Stimulated activated CD4-positive, alpha-beta T cell treated with anti-CD3 and anti-CD28 coated beads, TNF-alpha, amount 100 ng/mL, for 1 hour (primary cell): ENCODE data around the gene ZNF705A.
"Not testable (repeated sequence)": the region's sequence is repeated elsewhere in the genome, so short reads cannot be mapped to it uniquely, and the experiment has no call there.

ENCODE experiments used
- DNase-seq, 3 donors: peaks; one replicate each; pipeline ENCODE4 v3.0.0-alpha.2; 2020; ENCODE audit warnings: low read depth in 3 of 3, low spot score in 1 of 3

ZNF705A gene

DNA sequence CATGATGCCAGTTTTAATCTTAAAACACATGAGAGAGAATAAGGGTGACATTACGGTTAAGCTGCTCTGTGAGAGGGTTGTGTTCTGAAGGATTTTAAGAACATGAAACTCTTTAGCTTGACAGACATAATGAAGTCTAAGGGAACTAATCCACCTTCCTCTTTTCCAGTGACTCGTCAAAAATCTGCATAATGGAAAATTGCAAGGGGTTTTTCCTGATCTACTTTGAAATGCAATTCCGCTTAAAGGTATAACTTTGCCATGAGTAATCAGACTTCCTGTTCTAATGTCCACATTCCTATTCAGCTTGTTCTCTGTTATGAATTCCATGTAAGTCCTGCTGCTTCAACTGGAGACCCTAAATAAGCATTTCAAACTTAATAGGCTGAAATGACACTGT is at the start of gene ZNF705A:
Gene ZNF705A, plus strand, starts transcription at position 171 of the 400 bp plus-strand sequence. CDS start 15,611 bp downstream, outside the sequence.
- DNase-seq, result no peak

DNA sequence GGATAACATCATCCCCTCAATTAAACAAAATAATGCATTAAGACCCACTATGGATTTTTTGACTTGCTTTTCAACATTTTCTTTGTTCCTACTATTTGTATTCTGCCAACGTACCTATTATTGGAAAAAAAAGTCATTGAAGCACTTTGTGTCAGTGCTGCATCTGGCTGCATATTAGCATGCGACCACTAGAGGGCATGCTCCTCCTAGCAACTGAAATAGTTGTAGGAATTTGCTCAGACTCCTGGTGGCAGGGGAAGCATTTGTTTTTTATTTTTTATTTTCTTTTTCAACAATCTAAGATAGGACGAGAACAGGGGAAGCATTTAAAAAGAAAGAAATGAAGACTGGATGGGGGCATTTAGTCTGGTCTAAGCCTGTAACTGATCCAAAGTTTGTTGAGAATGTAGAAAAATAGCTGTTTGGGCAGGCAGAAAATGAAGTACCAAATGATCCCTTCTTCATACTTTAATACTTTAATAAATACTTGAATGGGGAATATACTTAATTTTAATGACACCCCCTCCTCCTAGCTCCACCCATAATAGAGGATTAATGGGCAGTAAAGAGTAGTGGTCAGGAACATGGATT is 47.9 kb upstream of the ZNF705A start:
- DNase-seq, result peak; percentile 43 to 58 (median 56)

DNA sequence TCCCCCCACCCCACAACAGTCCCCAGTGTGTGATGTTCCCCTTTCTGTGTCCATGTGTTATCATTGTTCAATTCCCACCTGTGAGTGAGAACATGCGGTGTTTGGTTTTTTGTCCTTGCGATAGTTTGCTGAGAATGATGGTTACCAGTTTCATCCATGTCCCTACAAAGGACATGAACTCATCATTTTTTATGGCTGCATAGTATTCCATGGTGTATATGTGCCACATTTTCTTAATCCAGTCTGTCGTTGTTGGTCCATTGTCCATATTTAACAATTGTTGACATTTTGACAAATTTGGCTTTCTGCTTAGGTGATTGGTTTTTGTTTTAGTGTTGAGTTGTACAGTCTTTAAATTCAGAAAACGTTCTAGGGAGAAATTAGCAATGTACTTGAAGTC is 43.7 kb upstream of the ZNF705A start:
- not testable (repeated sequence) for DNase-seq

DNA sequence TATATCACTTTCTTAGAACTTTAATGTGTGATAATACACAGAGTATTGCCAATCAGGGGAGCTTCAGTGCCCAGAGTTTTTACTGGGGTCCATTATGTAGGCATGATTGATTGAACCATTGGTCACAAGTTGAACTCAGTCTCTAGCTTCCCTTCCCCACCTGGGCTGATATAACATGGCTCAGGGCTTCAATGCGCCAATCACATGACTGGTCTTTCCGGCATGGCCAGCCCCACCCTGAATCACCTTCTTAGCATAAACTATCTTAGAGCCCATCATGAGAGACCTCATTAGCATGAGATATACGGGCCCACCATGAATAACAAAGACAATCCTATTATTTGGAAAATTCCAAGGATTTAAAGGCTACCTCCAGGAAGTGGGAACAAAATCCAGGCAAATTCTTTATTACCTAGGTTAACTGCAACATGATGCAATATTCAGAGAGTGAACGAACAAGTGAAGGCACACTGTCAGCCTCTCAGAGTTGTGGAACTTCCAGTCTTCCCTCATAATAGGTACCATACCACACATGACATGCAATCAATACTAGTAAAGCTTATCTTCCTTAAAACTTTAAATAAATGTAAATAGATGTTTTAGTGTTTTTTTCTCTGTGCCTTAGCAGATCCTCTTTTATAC is 36.6 kb upstream of the ZNF705A start:
- no peak for DNase-seq

DNA sequence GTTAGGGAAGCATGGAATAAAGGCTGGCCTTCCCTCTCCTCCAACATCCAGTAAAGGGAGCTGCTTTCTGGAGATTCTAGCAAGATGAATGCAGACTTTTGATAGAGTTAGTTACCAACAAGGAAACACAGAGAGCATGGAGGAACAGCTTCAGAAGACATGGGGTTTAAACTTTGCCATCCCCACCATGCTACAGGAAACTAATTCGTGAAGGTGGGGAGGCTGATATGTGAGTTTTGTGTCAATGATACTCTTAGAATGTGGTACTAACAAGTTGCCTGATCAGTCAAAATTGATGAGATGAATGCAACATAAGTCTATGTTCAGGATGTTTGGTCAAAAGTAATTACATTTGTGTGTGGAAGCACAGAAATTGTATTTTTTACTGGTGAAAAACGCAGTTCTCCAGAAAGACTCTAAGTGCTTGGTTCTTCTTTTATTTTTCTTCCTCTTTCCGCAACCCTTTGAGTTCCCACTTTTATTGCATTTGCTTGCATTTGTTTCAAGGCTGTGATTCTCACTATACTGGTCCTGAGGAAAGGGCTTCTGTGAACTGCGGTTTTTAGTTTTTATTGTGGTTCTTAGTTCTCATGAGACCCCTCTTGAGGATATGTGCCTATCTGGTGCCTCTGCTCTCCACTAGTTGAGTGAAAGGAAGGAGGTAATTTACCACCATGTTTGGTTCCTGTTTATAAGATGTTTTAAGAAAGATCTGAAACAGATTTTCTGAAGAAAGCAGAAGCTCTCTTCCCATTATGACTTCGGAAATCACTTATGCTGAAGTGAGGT is 33.5 kb upstream of the ZNF705A start, which contains the start of gene CLEC4A:
Gene CLEC4A, plus strand, starts transcription at position 494 of the 789 bp plus-strand sequence. Its CDS starts 262 bp downstream, at position 756.
- DNase-seq, result no peak

DNA sequence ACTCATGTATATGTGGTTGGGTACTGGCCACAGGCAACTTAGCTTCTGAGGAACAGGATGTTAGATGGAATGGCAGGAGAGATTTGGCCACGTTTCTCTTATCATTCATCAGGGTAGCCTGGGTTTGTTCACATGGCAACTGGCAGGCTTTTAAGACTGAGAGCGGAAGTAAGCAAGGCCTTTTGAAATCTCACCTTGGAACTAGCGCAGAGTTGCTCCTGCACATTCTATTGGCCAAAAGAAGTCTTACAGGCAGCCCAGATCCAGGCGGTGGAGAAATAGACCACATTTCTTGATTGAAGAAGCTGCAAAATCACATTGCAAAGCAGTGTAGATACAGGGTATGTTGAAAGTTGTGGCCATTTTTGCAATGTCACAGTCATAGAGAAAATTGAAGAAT is 29.7 kb upstream of the ZNF705A start:
- no peak for DNase-seq

DNA sequence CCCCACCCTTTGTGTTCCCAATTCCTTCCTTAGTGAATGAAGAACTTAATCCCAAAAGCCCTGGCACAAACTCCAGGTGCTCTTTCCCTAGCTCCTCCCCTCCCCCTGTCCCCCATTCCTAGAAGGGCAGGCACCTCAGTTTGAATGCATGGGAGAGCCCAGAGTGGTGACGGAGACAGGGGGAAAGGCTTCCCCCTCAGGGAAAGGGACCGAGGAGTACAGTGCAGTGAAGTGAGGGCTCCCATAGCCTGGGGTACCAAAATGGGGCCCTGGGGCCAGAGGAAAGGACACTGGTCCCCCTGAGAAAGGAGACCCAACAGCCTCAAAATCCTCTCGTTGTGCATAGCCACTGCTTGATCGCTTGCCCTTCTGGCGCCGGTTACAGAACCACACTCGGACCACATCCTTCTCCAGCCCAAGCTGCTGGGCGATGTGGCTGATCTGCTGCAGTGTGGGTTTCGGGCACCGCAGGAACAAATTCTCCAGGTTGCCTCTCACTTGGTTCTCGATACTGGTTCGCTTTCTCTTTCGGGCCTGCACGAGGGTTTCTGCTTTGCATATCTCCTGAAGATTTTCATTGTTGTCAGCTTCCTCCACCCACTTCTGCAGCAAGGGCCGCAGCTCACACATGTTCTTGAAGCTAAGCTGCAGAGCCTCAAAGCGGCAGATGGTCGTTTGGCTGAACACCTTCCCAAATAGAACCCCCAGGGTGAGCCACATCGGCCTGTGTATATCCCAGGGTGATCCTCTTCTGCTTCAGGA is 23.0 kb upstream of the ZNF705A start:
- DNase-seq, result not testable (repeated sequence)

DNA sequence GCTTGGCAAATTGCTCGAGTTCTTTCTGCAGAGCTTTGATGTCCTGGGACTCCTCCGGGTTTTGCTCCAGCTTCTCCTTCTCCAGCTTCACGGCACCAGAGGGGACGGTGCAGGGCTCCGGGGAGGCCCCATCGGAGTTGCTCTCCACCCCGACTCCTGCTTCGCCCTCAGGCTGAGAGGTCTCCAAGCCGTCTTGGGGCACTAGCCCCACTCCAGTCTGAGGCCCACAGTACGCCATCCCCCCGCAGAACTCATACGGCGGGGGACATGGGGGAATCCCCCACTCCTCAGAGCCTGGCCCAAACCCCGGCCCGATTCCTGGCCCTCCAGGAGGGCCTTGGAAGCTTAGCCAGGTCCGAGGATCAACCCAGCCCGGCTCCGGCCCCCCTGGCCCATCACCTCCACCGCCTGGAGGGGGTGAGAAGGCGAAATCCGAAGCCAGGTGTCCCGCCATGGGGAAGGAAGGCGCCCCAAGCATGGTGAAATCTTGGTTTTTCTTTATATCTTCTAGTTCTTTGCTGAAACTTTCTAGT is 22.4 kb upstream of the ZNF705A start:
- not testable (repeated sequence) for DNase-seq

DNA sequence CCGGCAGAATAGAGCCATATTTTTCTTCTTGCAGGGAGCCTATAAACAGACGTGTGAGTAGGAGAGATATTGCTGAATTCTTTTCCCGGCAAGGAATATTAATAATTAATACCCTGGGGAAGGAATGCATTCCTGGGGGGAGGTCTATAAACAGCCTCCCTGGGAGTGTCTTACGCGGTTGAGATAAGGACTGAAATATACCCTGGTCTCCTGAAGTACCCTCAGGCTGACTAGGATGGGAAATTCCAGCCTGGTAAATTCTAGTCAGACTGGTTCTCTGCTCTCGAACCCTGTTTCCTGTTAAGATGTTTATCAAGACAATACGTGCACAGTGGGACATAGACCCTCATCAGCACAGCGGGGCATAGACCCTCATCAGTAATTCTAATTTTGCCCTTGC is 15.2 kb upstream of the ZNF705A start:
- DNase-seq, result not testable (repeated sequence)

DNA sequence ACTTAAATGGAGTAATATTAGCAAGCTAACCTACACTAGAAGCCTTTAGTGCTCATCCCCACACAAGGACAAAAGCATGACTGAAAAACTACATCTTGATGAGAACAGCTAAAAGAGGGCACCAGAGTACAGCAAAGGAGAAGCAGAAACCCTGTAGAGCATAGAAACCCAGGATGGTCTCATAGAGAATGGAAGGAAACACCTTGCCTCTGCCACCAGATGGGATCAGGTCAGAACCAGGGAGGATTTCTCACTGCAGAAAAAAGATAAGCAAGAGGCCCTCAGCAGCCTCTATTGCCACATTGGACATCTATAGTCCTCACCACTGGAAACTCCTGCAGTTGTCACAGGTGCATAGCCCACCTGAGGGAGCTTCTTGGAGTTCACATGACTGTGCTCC is 13.6 kb upstream of the ZNF705A start:
- no peak for DNase-seq

DNA sequence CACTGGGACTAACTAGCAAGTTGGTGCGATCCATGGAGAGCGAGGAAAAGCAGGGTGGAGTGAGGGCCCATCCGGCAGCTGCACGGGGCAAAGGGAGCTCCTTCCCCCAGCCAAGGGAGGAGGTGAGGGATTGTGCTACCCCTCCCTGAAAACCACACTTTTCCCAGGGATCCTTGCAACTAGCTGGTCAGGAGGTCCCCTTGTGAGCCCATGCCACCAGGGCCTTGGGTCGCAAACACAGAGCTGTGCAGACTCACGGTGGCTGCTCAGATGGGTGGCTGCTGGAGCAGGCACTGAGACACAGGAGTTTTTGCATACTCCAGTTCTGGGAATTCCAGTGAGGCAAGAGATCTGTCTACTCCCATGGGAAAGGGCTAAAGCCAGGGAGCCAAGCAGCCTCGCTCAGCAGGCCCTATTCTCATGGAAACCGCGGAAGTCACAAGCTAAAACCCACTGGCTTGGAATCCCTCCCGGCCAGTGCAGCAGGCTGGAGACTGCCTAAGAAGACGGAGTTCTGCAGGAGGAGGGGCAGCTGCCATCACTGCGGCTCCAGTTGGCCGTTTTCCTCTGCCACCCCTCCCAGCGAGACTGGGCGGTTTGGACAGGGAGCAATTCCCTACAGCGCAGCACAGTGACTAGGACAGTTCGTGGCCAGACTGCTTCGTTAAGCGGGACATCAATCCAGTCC is 10.9 kb upstream of the ZNF705A start:
- DNase-seq, result no peak

DNA sequence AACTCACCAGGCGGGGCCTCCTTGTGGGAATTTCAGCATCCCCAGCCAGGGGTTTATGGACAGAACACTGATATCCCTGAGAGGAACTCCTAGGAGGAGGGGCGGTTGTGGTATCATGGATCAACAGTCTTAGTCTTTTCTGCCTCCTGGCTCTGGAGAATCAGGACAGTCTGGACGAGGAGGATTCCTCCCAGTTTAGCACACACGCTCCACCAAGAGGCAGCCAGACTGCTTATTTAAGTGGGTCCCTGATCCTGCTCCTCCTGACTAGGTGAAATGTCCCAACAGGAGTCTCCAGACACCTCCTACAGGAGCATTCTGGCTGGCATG is 10.4 kb upstream of the ZNF705A start:
- no peak for DNase-seq

DNA sequence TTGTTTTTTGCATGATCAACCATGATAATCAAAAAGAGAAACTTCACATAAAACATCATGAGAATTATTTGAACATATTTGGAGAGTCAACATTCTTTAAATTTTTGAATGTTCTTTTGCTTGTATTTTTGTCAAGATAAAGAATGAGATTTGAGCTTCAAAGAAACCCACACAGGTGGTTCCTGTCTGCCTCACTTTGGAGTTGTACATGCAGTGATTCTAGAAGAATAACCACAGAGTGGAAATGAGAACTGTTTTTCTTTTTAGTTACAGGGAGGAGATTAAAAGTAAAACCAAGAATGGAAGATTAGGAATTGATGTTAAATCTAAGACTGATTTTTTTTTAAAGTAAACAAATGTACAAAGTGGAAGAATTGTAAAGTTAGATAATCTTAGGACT is 2.3 kb upstream of the ZNF705A start:
- no peak for DNase-seq

DNA sequence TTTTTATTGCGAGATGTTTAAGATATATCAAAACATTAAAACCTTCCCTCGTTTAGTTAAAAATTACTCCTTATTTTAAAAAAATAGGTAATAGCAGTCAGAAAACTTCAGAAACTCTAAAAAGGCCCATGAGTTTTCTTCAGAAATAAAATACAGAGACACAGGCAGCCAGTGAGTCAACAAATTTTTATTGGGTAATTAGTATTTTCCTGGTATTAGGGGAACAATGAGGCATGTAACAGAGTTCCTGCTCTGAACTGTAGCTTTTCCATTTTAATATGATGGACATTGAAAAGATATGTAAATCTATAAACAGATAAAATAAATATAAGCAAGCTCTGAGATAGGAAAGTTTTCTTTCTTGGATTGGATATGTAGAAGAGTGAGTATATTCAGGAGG is 399 bp upstream of the ZNF705A start:
- no peak for DNase-seq

DNA sequence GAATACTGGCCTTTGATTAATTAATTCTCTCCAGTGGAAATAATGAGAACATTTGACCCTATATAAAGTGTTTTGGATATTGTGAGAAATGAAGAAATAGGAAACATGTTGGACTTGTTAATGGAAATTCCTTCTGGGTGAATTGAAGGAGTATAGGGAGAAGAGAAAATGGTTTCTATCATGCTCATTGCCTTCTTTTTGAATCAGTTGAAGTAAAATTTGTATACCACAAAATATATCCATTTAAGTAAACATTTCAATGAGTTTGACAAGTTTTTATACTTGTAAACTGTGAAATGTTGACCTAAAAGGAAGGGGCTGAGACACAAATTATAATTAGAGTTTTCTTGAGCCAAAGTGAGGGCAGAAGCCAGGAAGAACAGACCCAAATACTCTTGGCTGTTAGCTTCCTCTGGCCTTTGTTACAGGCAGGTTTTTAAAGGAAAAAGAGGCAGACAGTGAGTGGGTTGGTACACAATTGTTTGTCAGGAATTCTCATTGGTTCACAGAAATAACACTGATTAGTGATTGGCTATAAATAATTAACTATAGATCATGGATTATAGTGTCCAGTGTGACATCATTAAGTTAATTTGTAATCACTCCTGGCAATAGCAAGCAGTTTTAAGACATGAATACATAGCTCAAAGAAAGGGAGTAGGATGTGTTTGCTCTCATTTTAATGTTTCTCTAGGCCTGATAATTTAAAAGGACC is 826 bp downstream of the ZNF705A start:
- no peak for DNase-seq

DNA sequence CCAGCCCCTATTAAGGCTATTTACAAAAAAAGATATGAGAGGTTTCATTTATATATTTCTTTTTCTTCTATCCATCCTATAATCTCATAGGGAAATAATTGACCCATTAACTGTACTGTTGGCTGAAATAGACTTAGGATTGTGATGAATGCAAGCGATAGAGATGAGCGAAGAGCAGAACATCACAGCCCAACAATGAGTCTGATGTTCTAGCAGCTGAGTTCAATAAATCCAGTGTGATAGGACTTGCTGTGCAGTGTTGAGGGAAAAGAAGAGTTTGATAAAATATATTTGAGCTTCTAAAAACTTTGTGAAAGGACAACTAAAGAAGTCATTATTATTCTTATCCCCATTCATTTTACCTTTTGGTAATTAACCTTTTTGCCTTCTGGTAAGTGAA is 16.1 kb downstream of the ZNF705A start:
- DNase-seq, result not testable (repeated sequence)

DNA sequence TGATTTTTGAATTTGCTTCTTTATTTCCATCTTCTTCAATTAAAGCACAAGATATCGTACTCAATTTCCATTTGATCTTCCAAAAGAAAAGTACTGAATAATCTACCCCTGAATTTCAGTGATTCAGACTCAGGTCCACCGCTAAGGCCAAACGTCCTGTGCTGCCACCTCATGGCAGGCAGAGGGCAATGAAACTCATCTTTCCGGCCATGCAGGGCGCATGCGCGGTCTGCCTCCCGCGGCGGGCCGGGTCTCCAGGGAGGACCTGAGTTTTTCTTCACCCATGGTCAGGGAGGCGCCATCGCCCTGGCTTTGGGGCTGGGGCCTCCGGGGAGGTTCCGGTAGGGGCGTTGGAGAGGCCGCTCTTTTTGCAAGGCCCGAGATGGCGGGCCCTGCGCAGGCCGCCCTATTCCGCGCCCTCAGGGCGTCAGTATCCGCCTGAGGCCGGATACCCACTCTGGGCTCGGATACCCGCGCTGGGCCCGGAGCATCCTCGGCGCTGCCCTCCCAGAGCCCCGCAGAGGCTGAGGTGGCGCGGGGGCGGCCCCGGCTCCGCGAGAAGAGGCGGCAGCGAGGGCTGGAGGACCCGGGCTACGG is 23.3 kb downstream of the ZNF705A start:
- DNase-seq, result peak; percentile 12 to 64 (median 38)

DNA sequence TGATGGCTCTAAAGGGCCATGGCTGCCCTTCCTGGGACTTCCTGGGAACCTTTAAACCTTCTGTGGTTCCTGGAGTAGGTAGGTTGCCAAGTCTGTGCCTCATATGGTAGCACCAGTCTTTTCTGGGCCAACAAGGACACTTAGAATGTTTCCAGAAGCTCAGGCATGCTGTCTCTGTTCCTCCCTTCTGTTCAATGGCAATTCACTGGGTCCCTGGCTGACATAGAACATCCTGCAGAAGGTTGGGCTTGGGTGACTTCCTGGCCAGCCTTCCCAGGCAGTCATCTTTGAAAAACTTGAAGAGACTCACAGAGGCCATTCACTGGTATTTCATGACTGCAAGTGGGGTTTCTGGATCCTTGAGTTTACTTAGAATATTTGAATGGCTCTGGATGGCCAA is 24.5 kb downstream of the ZNF705A start:
- not testable (repeated sequence) for DNase-seq

DNA sequence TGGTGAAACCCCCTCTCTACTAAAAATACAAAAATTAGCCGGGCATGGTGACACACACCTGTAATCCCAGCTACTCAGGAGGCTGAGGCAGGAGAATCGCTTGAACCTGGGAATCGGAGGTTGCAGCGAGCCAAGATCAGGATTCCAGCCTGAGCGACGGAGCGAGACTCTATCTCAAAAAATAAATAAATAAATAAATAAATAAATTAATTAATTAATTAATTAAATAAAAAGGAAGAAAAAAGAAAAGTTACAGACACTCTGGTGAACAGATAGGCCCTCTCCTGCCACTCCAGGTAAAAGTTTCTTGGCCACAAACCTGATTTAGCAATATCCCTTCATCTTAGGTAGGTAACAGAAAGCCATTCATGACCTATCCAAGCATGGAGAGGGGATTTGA is 26.1 kb downstream of the ZNF705A start:
- not testable (repeated sequence) for DNase-seq

DNA sequence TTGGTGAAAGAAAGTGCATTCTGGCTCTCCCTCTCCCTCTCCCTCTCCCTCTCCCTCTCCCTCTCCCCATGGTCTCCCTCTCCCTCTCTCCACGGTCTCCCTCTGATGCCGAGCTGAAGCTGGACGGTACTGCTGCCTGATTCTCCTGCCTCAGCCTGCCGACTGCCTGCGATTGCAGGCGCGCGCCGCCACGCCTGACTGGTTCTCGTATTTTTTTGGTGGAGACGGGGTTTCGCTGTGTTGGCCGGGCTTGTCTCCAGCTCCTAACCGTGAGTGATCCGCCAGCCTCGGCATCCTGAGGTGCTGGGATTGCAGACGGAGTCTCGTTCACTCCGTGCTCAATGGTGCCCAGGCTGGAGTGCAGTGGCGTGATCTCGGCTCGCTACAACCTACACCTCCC is 26.5 kb downstream of the ZNF705A start:
- DNase-seq, result not testable (repeated sequence)
